Measurements from ENCODE around the gene MYPOP. TPM values are rescaled to one million over a fixed set of nuclear protein-coding genes. Genes with fewer than 3 reads are reported as not detected.
A peak's percentile ranks its signal among the peaks of the same experiment; 100 is the strongest.

MYPOP gene
- total RNA-seq (1 to 10 TPM in 1 of 2 donors, under 1 TPM in 1; 0.70 to 1.8 TPM), polyA plus RNA-seq (1 to 10 TPM in 1 of 2 donors, under 1 TPM in 1; 0.90 to 3.0 TPM)

DNA sequence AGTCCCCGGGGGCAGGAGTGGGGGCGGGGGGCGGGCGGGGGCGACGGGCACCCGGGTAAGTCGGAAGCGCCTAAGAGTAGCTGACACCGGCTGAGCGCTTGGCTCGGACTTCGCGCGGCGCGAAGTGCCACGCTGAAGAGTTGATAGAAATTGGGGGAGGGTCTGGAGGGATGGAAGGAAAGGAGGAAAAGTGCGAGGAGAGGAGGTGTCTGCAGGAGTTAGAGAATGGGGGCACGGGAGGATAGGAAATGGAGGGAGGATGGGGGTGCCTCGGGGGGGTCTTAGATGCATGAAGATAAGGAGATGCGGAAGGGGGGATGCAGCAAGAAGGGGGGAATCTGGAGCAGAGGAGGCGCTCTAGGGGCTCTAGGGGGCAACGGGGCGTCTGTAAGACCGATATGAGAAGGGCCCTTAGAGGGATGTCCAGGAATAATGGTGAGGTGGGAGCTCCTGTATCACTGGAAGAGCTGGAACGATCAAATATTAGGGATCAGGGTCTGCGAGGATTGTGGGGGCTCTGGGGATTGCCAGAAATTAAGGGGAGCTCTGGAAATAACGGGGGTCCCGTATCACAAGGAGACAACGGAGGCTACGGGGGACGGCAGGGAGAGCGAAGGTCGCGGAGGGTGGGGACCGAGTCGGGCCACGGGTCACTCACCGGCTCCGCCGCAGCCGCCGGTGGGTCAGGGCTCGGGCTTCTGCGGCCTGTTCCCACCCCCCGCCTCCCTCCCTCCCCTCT is at the start of gene MYPOP:
TSS of gene MYPOP (minus strand) at position 702 of the 739 bp plus-strand sequence. CDS start 840 bp downstream, outside the sequence.
- H3K27ac ChIP-seq (ENCODE audit: low read depth in 1 of 2, low read length in 2 of 2), result peak within 1 kb of the TSS; percentile 9 to 30
- H3K9ac ChIP-seq (ENCODE audit: low read depth in 1 of 2, low read length in 2 of 2), result peak within 1 kb of the TSS; percentile 81 to 83
- no peak for TF ChIP-seq FOXA1 (IDR thresholded peaks at IDR 0.05)
- no peak for TF ChIP-seq YY1 (IDR thresholded peaks at IDR 0.05)
- TF ChIP-seq ATF3 (IDR thresholded peaks at IDR 0.05), result no peak
- TF ChIP-seq RAD21 (IDR thresholded peaks at IDR 0.05), result no peak
- TF ChIP-seq RXRA (IDR thresholded peaks at IDR 0.05), result no peak
- TF ChIP-seq MAX (IDR thresholded peaks at IDR 0.05), result no peak
- TF ChIP-seq, protein P1, sequence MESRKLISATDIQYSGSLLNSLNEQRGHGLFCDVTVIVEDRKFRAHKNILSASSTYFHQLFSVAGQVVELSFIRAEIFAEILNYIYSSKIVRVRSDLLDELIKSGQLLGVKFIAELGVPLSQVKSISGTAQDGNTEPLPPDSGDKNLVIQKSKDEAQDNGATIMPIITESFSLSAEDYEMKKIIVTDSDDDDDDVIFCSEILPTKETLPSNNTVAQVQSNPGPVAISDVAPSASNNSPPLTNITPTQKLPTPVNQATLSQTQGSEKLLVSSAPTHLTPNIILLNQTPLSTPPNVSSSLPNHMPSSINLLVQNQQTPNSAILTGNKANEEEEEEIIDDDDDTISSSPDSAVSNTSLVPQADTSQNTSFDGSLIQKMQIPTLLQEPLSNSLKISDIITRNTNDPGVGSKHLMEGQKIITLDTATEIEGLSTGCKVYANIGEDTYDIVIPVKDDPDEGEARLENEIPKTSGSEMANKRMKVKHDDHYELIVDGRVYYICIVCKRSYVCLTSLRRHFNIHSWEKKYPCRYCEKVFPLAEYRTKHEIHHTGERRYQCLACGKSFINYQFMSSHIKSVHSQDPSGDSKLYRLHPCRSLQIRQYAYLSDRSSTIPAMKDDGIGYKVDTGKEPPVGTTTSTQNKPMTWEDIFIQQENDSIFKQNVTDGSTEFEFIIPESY (IDR thresholded peaks at IDR 0.05), result no peak
- TF ChIP-seq NR2F2 (IDR thresholded peaks at IDR 0.05), result no peak
- no peak for TF ChIP-seq SP1 (IDR thresholded peaks at IDR 0.05)
- no peak for TF ChIP-seq FOXA2 (IDR thresholded peaks at IDR 0.05)
- no peak for TF ChIP-seq HNF4A (conservative IDR thresholded peaks at IDR 0.05)
- no peak for TF ChIP-seq GABPA (IDR thresholded peaks at IDR 0.05 in 1 of 2, conservative IDR thresholded peaks at IDR 0.05 in 1 of 2)
- no peak for TF ChIP-seq EGR1 (IDR thresholded peaks at IDR 0.05; ENCODE audit: low read depth in 2 of 2)
- no peak for TF ChIP-seq JUND (IDR thresholded peaks at IDR 0.05)
- no peak for TF ChIP-seq HNF4G (IDR thresholded peaks at IDR 0.05)
- no peak for TF ChIP-seq TAF1 (conservative IDR thresholded peaks at IDR 0.05)
- H3K4me3 ChIP-seq (ENCODE audit: low read depth in 1 of 3, low read length in 3 of 3), result peak within 1 kb of the TSS; percentile 52 to 76 (median 74)
- H3K27me3 ChIP-seq (ENCODE audit: control insufficient read depth in 4 of 4, insufficient read depth in 4 of 4, low read length in 3 of 4), result no peaks in the 10 kb centered on the region
- WGBS, result 1% methylated on average over 47 of the region's 47 CpGs
- H3K36me3 ChIP-seq (ENCODE audit: control insufficient read depth in 4 of 4, insufficient read depth in 3 of 4, low read depth in 1 of 4, low read length in 3 of 4), result peaks cover 2 to 5% (median 3%) of the 10 kb centered on the region in 4 donors
- H3K4me1 ChIP-seq (ENCODE audit: control insufficient read depth in 4 of 4, insufficient read depth in 4 of 4, low read length in 3 of 4), result peaks cover 9 to 27% (median 15%) of the 10 kb centered on the region in 4 donors
- no peaks in the 10 kb centered on the region for H3K9me3 ChIP-seq (ENCODE audit: control insufficient read depth in 4 of 4, low read length in 3 of 4)
- DNase-seq (ENCODE audit: low spot score), result no peak

- Histone ChIP-seq H3K9me3 (ENCODE audit: control insufficient read depth in 4 of 4, low read length in 3 of 4) (peaks cover 0 to under 1% (median 0%) of the 10 kb centered on the region in 4 donors), H3K27ac (ENCODE audit: low read depth in 1 of 2, low read length in 2 of 2) (no peak overlapping the region), H3K36me3 (ENCODE audit: control insufficient read depth in 4 of 4, insufficient read depth in 3 of 4, low read depth in 1 of 4, low read length in 3 of 4) (no peaks in the 10 kb centered on the region), H3K4me3 (ENCODE audit: low read depth in 1 of 3, low read length in 3 of 3) (no peak overlapping the region), H3K27me3 (ENCODE audit: control insufficient read depth in 4 of 4, insufficient read depth in 4 of 4, low read length in 3 of 4) (peaks cover 0 to 1% (median 0%) of the 10 kb centered on the region in 4 donors), H3K4me1 (ENCODE audit: control insufficient read depth in 4 of 4, insufficient read depth in 4 of 4, low read length in 3 of 4) (peaks cover 0 to 4% (median 1%) of the 10 kb centered on the region in 4 donors), H3K9ac (ENCODE audit: low read depth in 1 of 2, low read length in 2 of 2) (no peak overlapping the region)
- 96% methylated on average over 1 of the region's 1 CpG for WGBS
- TF ChIP-seq ATF3 (IDR thresholded peaks at IDR 0.05) (no peak), REST (IDR thresholded peaks at IDR 0.05) (no peak), TAF1 (conservative IDR thresholded peaks at IDR 0.05) (no peak), YY1 (IDR thresholded peaks at IDR 0.05) (no peak)
- TF ChIP-seq, protein P1 (IDR thresholded peaks at IDR 0.05), result no peak
- DNase-seq (ENCODE audit: low spot score), result no peak
Measured at GRCh38 chr19:45947926-45948325, 45.5 kb upstream of the MYPOP start.
